HL-60 (cell line): ENCODE data around the gene FAM186B.

Source experiments
- DNase-seq, 2 experiments: peaks; one replicate each; pipeline ENCODE4 v3.0.0-alpha.2; 2010 to 2020; ENCODE audit warnings: low read depth in 1 of 2, low spot score in 1 of 2
- H3K27ac ChIP-seq: fragments of 250-450 bp; sonication (Bioruptor Pico); replicated peaks from 2 replicates; pipeline ENCODE4 v1.5.1; 2020; ENCODE audit warnings: mild to moderate bottlenecking, moderate library complexity
- H3K27me3 ChIP-seq: fragments of 250-450 bp; sonication (Bioruptor Pico); 2 replicates; pipeline ENCODE4 v1.5.1; 2021; ENCODE audit warnings: mild to moderate bottlenecking, moderate library complexity; ENCODE audit not compliant: insufficient read depth, poor library complexity, severe bottlenecking
- H3K4me3 ChIP-seq: replicated peaks from 2 replicates; pipeline ENCODE4 v1.5.1; 2011; ENCODE audit warnings: mild to moderate bottlenecking, control low read depth, low read length; ENCODE audit not compliant: insufficient read depth
- GABPA ChIP-seq: IDR thresholded peaks from 2 replicates; pipeline ENCODE4 v1.6.1; 2012; ENCODE audit warnings: low read depth
- POLR2AphosphoS5 ChIP-seq: IDR thresholded peaks from 2 replicates; pipeline ENCODE4 v1.6.1; 2012; ENCODE audit warnings: low read depth
- SPI1 ChIP-seq: IDR thresholded peaks from 2 replicates; pipeline ENCODE4 v1.6.1; 2012; ENCODE audit warnings: low read depth, mild to moderate bottlenecking, borderline replicate concordance
- TF ChIP-seq, protein P1 (sequence below): IDR thresholded peaks from 2 replicates; pipeline ENCODE4 v1.6.1; 2012; ENCODE audit warnings: low read depth; ENCODE audit not compliant: insufficient replicate concordance
- TF ChIP-seq, protein P2 (sequence below): IDR thresholded peaks from one replicate; pipeline ENCODE4 v1.5.1; 2011; ENCODE audit warnings: low read length, control low read depth, inconsistent platforms; ENCODE audit not compliant: insufficient read depth

The FAM186B gene

GRCh38 chr12:49646331-49646830 lies 40.9 kb upstream of the FAM186B start:
- no peak overlapping the region for H3K4me3 ChIP-seq
- TF ChIP-seq, protein P1, sequence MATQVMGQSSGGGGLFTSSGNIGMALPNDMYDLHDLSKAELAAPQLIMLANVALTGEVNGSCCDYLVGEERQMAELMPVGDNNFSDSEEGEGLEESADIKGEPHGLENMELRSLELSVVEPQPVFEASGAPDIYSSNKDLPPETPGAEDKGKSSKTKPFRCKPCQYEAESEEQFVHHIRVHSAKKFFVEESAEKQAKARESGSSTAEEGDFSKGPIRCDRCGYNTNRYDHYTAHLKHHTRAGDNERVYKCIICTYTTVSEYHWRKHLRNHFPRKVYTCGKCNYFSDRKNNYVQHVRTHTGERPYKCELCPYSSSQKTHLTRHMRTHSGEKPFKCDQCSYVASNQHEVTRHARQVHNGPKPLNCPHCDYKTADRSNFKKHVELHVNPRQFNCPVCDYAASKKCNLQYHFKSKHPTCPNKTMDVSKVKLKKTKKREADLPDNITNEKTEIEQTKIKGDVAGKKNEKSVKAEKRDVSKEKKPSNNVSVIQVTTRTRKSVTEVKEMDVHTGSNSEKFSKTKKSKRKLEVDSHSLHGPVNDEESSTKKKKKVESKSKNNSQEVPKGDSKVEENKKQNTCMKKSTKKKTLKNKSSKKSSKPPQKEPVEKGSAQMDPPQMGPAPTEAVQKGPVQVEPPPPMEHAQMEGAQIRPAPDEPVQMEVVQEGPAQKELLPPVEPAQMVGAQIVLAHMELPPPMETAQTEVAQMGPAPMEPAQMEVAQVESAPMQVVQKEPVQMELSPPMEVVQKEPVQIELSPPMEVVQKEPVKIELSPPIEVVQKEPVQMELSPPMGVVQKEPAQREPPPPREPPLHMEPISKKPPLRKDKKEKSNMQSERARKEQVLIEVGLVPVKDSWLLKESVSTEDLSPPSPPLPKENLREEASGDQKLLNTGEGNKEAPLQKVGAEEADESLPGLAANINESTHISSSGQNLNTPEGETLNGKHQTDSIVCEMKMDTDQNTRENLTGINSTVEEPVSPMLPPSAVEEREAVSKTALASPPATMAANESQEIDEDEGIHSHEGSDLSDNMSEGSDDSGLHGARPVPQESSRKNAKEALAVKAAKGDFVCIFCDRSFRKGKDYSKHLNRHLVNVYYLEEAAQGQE = no peak
- TF ChIP-seq POLR2AphosphoS5 (no peak), GABPA (no peak), SPI1 (no peak)
- TF ChIP-seq, protein P2, sequence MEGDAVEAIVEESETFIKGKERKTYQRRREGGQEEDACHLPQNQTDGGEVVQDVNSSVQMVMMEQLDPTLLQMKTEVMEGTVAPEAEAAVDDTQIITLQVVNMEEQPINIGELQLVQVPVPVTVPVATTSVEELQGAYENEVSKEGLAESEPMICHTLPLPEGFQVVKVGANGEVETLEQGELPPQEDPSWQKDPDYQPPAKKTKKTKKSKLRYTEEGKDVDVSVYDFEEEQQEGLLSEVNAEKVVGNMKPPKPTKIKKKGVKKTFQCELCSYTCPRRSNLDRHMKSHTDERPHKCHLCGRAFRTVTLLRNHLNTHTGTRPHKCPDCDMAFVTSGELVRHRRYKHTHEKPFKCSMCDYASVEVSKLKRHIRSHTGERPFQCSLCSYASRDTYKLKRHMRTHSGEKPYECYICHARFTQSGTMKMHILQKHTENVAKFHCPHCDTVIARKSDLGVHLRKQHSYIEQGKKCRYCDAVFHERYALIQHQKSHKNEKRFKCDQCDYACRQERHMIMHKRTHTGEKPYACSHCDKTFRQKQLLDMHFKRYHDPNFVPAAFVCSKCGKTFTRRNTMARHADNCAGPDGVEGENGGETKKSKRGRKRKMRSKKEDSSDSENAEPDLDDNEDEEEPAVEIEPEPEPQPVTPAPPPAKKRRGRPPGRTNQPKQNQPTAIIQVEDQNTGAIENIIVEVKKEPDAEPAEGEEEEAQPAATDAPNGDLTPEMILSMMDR = no peak
- no peak for DNase-seq
- H3K27me3 ChIP-seq = no peaks in the 10 kb centered on the region
- H3K27ac ChIP-seq = no peak overlapping the region

DNA sequence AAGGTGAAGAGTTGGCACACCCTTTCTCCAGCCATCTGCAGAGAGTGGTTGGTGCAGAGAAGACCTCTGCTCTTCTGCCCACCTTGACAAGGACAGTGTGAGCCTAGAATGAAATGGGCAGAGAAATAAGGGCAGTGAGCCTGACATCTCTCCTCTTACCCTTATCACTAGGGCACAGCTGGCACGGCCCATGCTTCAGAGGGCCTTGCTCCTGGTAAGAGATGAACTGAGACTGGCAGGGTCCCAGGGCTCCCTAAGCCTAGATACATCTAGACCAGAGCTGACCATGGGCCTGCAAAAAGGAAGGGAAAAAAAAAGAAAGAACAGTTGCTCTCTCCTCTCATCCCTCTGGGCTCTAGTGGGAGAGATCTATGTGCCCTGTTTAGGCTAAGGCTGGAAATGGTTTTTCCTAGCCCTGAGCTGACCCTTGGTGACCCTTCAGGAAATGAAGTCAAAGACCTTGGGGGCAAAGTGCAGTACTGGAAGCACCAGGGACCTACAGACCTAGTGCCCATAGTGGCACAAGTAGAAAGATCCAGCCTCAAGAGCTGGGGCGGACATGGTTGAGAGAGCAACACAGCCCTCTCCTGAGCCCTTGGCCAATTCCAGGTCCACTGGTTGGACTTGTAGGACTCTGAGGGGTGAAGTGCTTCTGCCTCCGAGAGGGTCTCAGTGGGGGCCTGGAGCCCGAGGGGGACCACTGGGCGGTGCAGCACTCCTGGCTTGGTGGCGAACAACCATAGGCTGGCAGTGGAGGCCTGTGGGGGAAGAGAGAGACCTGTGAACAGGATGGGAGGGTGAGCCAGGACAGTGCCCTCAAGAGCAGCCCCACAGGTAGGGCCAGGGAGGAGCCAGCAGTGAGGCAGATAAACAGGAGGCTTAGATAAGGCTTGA lies 40.0 kb upstream of the FAM186B start:
- no peaks in the 10 kb centered on the region for H3K27me3 ChIP-seq
- no peak for DNase-seq
- H3K4me3 ChIP-seq = no peak overlapping the region
- TF ChIP-seq SPI1 (no peak), GABPA (no peak), POLR2AphosphoS5 (no peak)
- TF ChIP-seq, protein P2 = no peak
- TF ChIP-seq, protein P1 = no peak
- H3K27ac ChIP-seq = no peak overlapping the region

DNA sequence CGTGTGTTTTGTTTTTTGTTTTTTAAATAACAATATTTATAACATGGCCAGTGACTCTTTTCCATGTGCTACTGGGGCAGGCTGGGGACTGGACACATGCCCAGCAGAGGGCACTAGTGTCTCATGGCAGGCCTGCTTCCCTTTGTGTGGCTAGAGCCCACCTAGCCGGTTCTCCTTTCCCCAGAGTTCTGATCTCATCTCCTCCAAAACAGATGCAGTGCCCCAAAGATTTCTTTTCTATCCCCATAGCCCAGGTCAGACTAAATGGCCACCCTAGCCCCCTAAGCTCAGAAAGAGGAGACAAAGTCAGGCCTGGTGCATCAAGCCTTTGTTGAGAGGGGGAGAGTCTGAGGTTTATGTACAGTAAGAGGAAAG lies 39.2 kb upstream of the FAM186B start:
- no peaks in the 10 kb centered on the region for H3K27me3 ChIP-seq
- peak; percentile 58 to 76 for DNase-seq
- TF ChIP-seq GABPA (no peak), SPI1 (no peak)
- TF ChIP-seq, protein P2 = peak; percentile 89

More for the DNA sequence above, 39.2 kb upstream of the FAM186B start:
- Histone ChIP-seq H3K27ac (peak overlapping the region; percentile 37; the same call in 1 of the 2 replicates), H3K4me3 (no peak overlapping the region)
